CD8-positive, alpha-beta memory T cell (primary cell): ENCODE results near the gene PIWIL4. TPM values are rescaled to one million over a fixed set of nuclear protein-coding genes. Genes with fewer than 3 reads are reported as not detected.
"Not testable (repeated sequence)": the region's sequence is repeated elsewhere in the genome, so short reads cannot be mapped to it uniquely, and the experiment has no call there.

Source experiments
- CTCF ChIA-PET: fragments of 350-600 bp; sonication (Branson Sonifier 250); formaldehyde crosslinking; loops from one replicate; lab custom pipeline; 2021; ENCODE audit warnings: antibody characterized with exemption; lab: Charles Lee
- POLR2A ChIA-PET: fragments of 350-600 bp; sonication (Branson Sonifier 250); formaldehyde crosslinking; loops from one replicate; lab custom pipeline; 2021; ENCODE audit warnings: antibody characterized with exemption; lab: Charles Lee
- DNase-seq, 5 donors: peaks; one replicate each; pipeline versions ENCODE4 v3.0.0 to v3.0.0-alpha.2; 2020 to 2022; ENCODE audit warnings: mixed read lengths in 1 of 5
- H3K27ac ChIP-seq: one replicate; pipeline ENCODE4 v1.7.0; 2013; ENCODE audit warnings: low read depth, mild to moderate bottlenecking, low read length, moderate library complexity
- H3K27me3 ChIP-seq: 2 replicates; pipeline ENCODE4 v1.7.0; 2013; ENCODE audit warnings: low read length, mild to moderate bottlenecking; ENCODE audit not compliant: insufficient read depth, poor library complexity, severe bottlenecking
- H3K36me3 ChIP-seq: 2 replicates; pipeline ENCODE4 v1.7.0; 2013; ENCODE audit warnings: mild to moderate bottlenecking, low read length, moderate library complexity; ENCODE audit not compliant: insufficient read depth
- H3K4me1 ChIP-seq: 2 replicates; pipeline ENCODE4 v1.7.0; 2013; ENCODE audit warnings: mild to moderate bottlenecking, low read length, moderate library complexity; ENCODE audit not compliant: insufficient read depth
- H3K4me3 ChIP-seq: 2 replicates; pipeline ENCODE4 v1.7.0; 2013; ENCODE audit warnings: mild to moderate bottlenecking, low read length
- H3K9me3 ChIP-seq: 2 replicates; pipeline ENCODE4 v1.7.0; 2013; ENCODE audit warnings: mild to moderate bottlenecking, low read length
- H3K27ac Mint-ChIP-seq, 8 donors: one replicate each; pipeline ENCODE4 v1.8.0; 2020 to 2021; ENCODE audit warnings: mixed read lengths in 8 of 8, mild to moderate bottlenecking in 6 of 8, inconsistent platforms in 3 of 8, moderate library complexity in 3 of 8
- H3K27me3 Mint-ChIP-seq, 2 donors: one replicate each; pipeline ENCODE4 v1.8.0; 2020 to 2021; ENCODE audit warnings: mixed read lengths in 2 of 2, mild to moderate bottlenecking in 1 of 2, moderate library complexity in 1 of 2
- H3K36me3 Mint-ChIP-seq, 3 donors: one replicate each; pipeline ENCODE4 v1.8.0; 2020 to 2021; ENCODE audit warnings: mixed read lengths in 3 of 3, inconsistent platforms in 1 of 3, mild to moderate bottlenecking in 1 of 3
- H3K4me1 Mint-ChIP-seq, 3 donors: one replicate each; pipeline ENCODE4 v1.8.0; 2020 to 2021; ENCODE audit warnings: mixed read lengths in 3 of 3, inconsistent platforms in 1 of 3, mild to moderate bottlenecking in 1 of 3
- H3K4me3 Mint-ChIP-seq, 7 donors: one replicate each; pipeline ENCODE4 v1.8.0; 2020 to 2021; ENCODE audit warnings: mixed read lengths in 7 of 7, mild to moderate bottlenecking in 6 of 7, moderate library complexity in 4 of 7, inconsistent platforms in 2 of 7
- H3K9me3 Mint-ChIP-seq, 5 donors: one replicate each; pipeline ENCODE4 v1.8.0; 2020 to 2022; ENCODE audit warnings: mixed read lengths in 5 of 5, mild to moderate bottlenecking in 3 of 5, moderate library complexity in 2 of 5, inconsistent platforms in 1 of 5
- polyA plus RNA-seq: library from polyadenylated mRNA; unstranded; fragments of 300-500 nt; fragmentation: Illumina TruSeq; gene quantifications from one replicate; pipeline ENCODE4 v1.2.3, GENCODE V29; 2021
- total RNA-seq, 2 experiments: library from RNA; stranded (reverse); gene quantifications; one replicate each; pipeline ENCODE4 v1.2.3, GENCODE V29; 2021

PIWIL4 gene
- total and polyA plus RNA-seq, 3 experiments from 2014 or later: 0.36 to 0.61 (median 0.58) TPM

- Histone ChIP-seq H3K4me1 (no peaks in the 10 kb centered on the region), H3K4me3 (no peak overlapping the region), H3K36me3 (no peaks in the 10 kb centered on the region), H3K27ac (no peak overlapping the region), H3K9me3 (peaks cover 7% of the 10 kb centered on the region), H3K27me3 (no peaks in the 10 kb centered on the region)
- no peaks in the 10 kb centered on the region for H3K4me1 Mint-ChIP-seq
- peaks cover 6 to 48% (median 7%) of the 10 kb centered on the region in 3 donors for H3K36me3 Mint-ChIP-seq
- H3K4me3 Mint-ChIP-seq: no peak overlapping the region
- ChIA-PET POLR2A (no interaction called here), CTCF (no interaction called here)
- no peaks in the 10 kb centered on the region for H3K27me3 Mint-ChIP-seq
- no peak for DNase-seq
- peaks cover 23 to 47% (median 34%) of the 10 kb centered on the region in 5 donors for H3K9me3 Mint-ChIP-seq
- no peak overlapping the region for H3K27ac Mint-ChIP-seq
These were observed 46.0 kb downstream of the PIWIL4 start for GRCh38 chr11:94613120-94613519.

GRCh38 chr11:94623120-94623735, 56.1 kb downstream of the PIWIL4 start:
- Histone ChIP-seq H3K4me3 (no peak overlapping the region), H3K27ac (no peak overlapping the region), H3K4me1 (no peaks in the 10 kb centered on the region), H3K9me3 (no peaks in the 10 kb centered on the region), H3K27me3 (no peaks in the 10 kb centered on the region), H3K36me3 (no peaks in the 10 kb centered on the region)
- Mint-ChIP-seq H3K27me3 (peaks cover 14 to 21% of the 10 kb centered on the region in 2 donors), H3K9me3 (peaks cover 6 to 16% (median 10%) of the 10 kb centered on the region in 5 donors), H3K27ac (no peak overlapping the region), H3K4me1 (no peaks in the 10 kb centered on the region), H3K36me3 (peaks cover 0 to 11% (median 1%) of the 10 kb centered on the region in 3 donors), H3K4me3 (no peak overlapping the region)
- ChIA-PET CTCF (no interaction called here), POLR2A (no interaction called here)
- DNase-seq: peak in 3 of 5 donors; percentile 16 to 53 (median 40)

- H3K9me3 ChIP-seq, H3K4me1 ChIP-seq, H3K27me3 ChIP-seq, H3K4me3 Mint-ChIP-seq, H3K4me1 Mint-ChIP-seq, POLR2A ChIA-PET, CTCF ChIA-PET, H3K27ac Mint-ChIP-seq, H3K27ac ChIP-seq, H3K4me3 ChIP-seq, H3K36me3 ChIP-seq, DNase-seq: not testable (repeated sequence)
- peaks cover 0 to 14% (median 1%) of the 10 kb centered on the region in 3 donors for H3K36me3 Mint-ChIP-seq
- peaks cover 6 to 16% (median 10%) of the 10 kb centered on the region in 5 donors for H3K9me3 Mint-ChIP-seq
- H3K27me3 Mint-ChIP-seq: peaks cover 12 to 29% of the 10 kb centered on the region in 2 donors
These were observed 58.3 kb downstream of the PIWIL4 start for GRCh38 chr11:94625422-94625821.

- Mint-ChIP-seq H3K27ac (peak overlapping the region in 1 of 8 donors; percentile 37), H3K9me3 (peaks cover 6 to 16% (median 10%) of the 10 kb centered on the region in 5 donors), H3K36me3 (peaks cover 0 to 14% (median 1%) of the 10 kb centered on the region in 3 donors), H3K27me3 (peaks cover 12 to 29% of the 10 kb centered on the region in 2 donors)
- H3K4me3 Mint-ChIP-seq, H3K27ac ChIP-seq, H3K4me1 ChIP-seq, DNase-seq, POLR2A ChIA-PET, CTCF ChIA-PET, H3K4me1 Mint-ChIP-seq, H3K27me3 ChIP-seq, H3K36me3 ChIP-seq, H3K9me3 ChIP-seq, H3K4me3 ChIP-seq: not testable (repeated sequence)
These were observed 59.9 kb downstream of the PIWIL4 start for GRCh38 chr11:94627003-94627560.

- H3K4me3 ChIP-seq: no peak overlapping the region
- Mint-ChIP-seq H3K27ac (no peak overlapping the region), H3K27me3 (peaks cover 12 to 29% of the 10 kb centered on the region in 2 donors), H3K36me3 (peaks cover 0 to 14% (median 1%) of the 10 kb centered on the region in 3 donors), H3K4me1 (no peaks in the 10 kb centered on the region), H3K4me3 (no peak overlapping the region), H3K9me3 (peaks cover 6 to 16% (median 10%) of the 10 kb centered on the region in 5 donors)
- no peak overlapping the region for H3K27ac ChIP-seq
- no peak for DNase-seq
- CTCF ChIA-PET: no interaction called here
- H3K36me3 ChIP-seq: no peaks in the 10 kb centered on the region
- H3K9me3 ChIP-seq: no peaks in the 10 kb centered on the region
- no peaks in the 10 kb centered on the region for H3K4me1 ChIP-seq
- no peaks in the 10 kb centered on the region for H3K27me3 ChIP-seq
- POLR2A ChIA-PET: interaction anchor here (0.7 kb wide), 1 partner anchor 28 kb away, joined by 4 read pairs; no protein-coding TSS in a partner anchor
These were observed 62.6 kb downstream of the PIWIL4 start for GRCh38 chr11:94629741-94630140.

GRCh38 chr11:94630221-94630620, 63.1 kb downstream of the PIWIL4 start:
- ChIA-PET CTCF (no interaction called here), POLR2A (no interaction called here)
- H3K36me3 Mint-ChIP-seq: peaks cover 0 to 14% (median under 1%) of the 10 kb centered on the region in 3 donors
- H3K4me3 Mint-ChIP-seq: no peak overlapping the region
- DNase-seq: no peak
- no peak overlapping the region for H3K27ac Mint-ChIP-seq
- H3K27me3 Mint-ChIP-seq: peaks cover 10 to 27% of the 10 kb centered on the region in 2 donors
- Histone ChIP-seq H3K27me3 (no peaks in the 10 kb centered on the region), H3K36me3 (no peaks in the 10 kb centered on the region), H3K4me1 (no peaks in the 10 kb centered on the region), H3K27ac (no peak overlapping the region), H3K9me3 (no peaks in the 10 kb centered on the region), H3K4me3 (no peak overlapping the region)
- H3K4me1 Mint-ChIP-seq: no peaks in the 10 kb centered on the region
- peaks cover 6 to 15% (median 10%) of the 10 kb centered on the region in 5 donors for H3K9me3 Mint-ChIP-seq

- DNase-seq: no peak
- Histone ChIP-seq H3K4me3 (no peak overlapping the region), H3K36me3 (no peaks in the 10 kb centered on the region), H3K4me1 (no peaks in the 10 kb centered on the region), H3K9me3 (no peaks in the 10 kb centered on the region), H3K27ac (no peak overlapping the region), H3K27me3 (no peaks in the 10 kb centered on the region)
- ChIA-PET POLR2A (no interaction called here), CTCF (no interaction called here)
- no peak overlapping the region for H3K4me3 Mint-ChIP-seq
- no peak overlapping the region for H3K27ac Mint-ChIP-seq
- H3K27me3 Mint-ChIP-seq: peaks cover 0 to 13% of the 10 kb centered on the region in 2 donors
- no peaks in the 10 kb centered on the region for H3K4me1 Mint-ChIP-seq
- peaks cover 0 to 6% (median 0%) of the 10 kb centered on the region in 3 donors for H3K36me3 Mint-ChIP-seq
- peaks cover 0 to 5% (median 3%) of the 10 kb centered on the region in 5 donors for H3K9me3 Mint-ChIP-seq
These were observed 65.2 kb downstream of the PIWIL4 start for GRCh38 chr11:94632356-94632755.

- Mint-ChIP-seq H3K4me1 (peaks cover 3 to 13% (median 8%) of the 10 kb centered on the region in 3 donors), H3K4me3 (no peak overlapping the region), H3K9me3 (no peaks in the 10 kb centered on the region), H3K27ac (no peak overlapping the region), H3K36me3 (no peaks in the 10 kb centered on the region), H3K27me3 (peaks cover 0 to 3% of the 10 kb centered on the region in 2 donors)
- no peak for DNase-seq
- Histone ChIP-seq H3K27me3 (no peaks in the 10 kb centered on the region), H3K36me3 (no peaks in the 10 kb centered on the region), H3K27ac (no peak overlapping the region), H3K4me1 (no peaks in the 10 kb centered on the region), H3K4me3 (no peak overlapping the region), H3K9me3 (no peaks in the 10 kb centered on the region)
- ChIA-PET POLR2A (no interaction called here), CTCF (no interaction called here)
These were observed 67.9 kb downstream of the PIWIL4 start for GRCh38 chr11:94635072-94635471.
